GM12864 (cell line): ENCODE results near the gene CD34.

ENCODE experiments used
- DNase-seq: peaks from one replicate; pipeline ENCODE4 v3.0.0-alpha.2; 2011; ENCODE audit warnings: low read depth
- H3K4me3 ChIP-seq: 2 replicates; pipeline ENCODE4 v1.5.1; 2011; ENCODE audit warnings: mild to moderate bottlenecking, low read depth, low read length, control low read depth
- CTCF ChIP-seq: IDR thresholded peaks from 2 replicates; pipeline ENCODE4 v1.5.1; 2011; ENCODE audit warnings: low read depth, mild to moderate bottlenecking, moderate library complexity, low read length, control low read depth, inconsistent platforms; ENCODE audit errors: missing control alignments

CD34 gene

DNA sequence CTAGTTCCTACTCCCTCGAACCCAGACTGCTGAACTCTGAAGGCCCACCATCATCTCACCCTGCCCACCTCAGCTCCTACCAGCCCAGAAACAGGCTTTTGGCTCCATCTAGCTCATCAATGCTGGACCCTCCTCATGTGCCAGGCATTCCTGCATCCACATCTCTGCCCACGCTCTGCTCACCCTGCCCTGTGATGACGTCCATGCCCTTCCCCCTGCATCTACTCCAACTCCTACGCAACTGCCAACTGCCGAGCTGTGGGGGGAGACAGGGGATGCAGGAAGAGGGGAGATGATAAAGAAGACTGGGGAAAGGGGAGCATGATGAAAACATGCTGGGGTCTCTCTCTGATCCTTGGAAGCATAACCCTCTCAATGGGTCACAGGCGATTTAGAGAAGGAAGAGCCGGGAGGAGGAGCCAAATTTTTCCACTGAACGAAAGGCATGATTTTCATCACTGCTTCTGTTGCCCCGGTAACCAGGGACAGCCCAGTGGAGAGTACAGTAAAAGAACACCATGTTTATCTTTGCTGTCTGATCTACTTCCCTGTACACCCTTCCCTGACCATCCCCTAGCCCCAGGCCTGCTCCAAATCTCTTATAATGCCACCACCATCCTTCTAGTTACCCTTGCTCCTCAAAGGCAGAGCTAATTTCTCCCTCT, 44.3 kb downstream of the CD34 start:
- H3K4me3 ChIP-seq: no peak overlapping the region
- DNase-seq: no peak

DNA sequence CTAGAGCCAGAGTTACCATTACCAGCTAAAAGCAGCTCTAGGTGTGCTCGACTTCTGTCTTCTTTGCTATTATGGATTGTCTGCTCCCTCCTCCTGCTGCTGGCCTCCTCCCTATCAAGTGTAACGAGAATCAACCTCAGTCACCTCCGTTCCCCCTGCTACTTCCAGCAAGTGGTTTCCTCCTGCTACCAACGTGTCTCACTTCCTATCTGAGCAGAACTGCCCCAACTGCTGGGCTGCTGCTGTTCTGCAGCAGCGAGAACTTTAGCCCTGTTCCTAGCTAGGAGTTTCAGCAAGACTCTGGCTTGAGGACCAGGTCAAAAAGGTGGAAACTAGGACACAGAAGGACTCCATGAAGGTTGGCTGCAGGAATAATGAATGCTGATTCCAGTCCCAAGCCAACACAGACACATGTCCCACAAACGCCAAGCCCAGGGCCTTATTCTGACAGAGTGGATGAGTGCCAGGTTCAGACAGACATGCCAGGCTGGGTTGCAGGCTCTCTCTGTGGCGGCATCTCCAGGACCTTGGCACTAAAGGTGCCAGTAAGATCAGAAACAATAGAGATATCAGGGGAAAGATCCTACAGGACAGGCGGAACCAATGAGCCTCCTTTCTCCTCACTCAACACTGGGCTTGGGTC, 46.9 kb downstream of the CD34 start:
- TF ChIP-seq CTCF: peak; percentile 29
- H3K4me3 ChIP-seq: no peak overlapping the region
- DNase-seq: no peak

More for the DNA sequence above, 44.3 kb downstream of the CD34 start:
- TF ChIP-seq CTCF: no peak

GRCh38 chr1:207862241-207862787, 48.6 kb downstream of the CD34 start:
- DNase-seq: no peak
- H3K4me3 ChIP-seq: no peak overlapping the region
- no peak for TF ChIP-seq CTCF

- DNase-seq: no peak
- TF ChIP-seq CTCF: no peak
- H3K4me3 ChIP-seq: no peak overlapping the region
Observed at GRCh38 chr1:207861442-207862177, 49.3 kb downstream of the CD34 start.

DNA sequence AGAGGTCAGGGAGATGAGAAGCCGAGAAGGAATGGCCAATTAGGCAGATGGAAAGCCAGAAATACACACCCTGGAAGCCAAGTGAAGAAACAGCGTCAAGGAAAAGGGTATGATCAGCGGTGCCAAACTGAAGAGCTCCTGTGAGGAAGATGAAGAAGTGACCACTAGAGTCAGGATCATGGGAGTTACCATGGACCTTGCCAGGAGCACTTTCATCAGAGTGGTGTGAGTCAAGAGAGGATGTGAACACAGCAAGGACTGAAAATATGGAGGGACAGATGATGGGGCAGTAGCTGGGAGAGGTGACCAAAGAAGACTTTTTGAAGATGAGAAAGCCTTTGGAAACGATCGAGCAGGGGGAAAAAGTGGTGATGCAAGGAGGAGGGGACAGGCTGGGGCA, 50.4 kb downstream of the CD34 start:
- TF ChIP-seq CTCF: no peak
- no peak overlapping the region for H3K4me3 ChIP-seq
- DNase-seq: no peak

DNA sequence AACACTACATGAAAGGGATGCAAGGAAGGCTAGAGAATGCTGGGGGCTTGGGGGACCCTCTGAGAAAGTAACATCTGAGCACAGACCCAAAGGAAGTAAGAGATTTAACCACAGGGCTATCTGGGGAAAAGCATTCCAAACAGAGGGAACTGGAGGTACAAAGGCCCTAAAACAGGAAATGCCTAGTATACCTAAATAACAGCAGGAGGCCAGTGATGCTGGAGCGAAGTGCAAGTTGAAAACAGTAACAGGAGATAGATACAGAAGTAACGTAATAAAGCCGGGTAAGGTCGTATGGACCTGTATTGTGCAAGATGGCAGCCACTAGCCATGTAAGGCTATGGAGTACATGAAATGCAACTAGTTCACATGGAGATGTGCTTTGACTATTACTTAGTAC, 52.1 kb downstream of the CD34 start:
- H3K4me3 ChIP-seq: no peak overlapping the region
- no peak for DNase-seq
- TF ChIP-seq CTCF: no peak
